Muscle layer of duodenum (tissue), 2 donors: ENCODE data around the gene PRKAG1.

Source experiments
- H3K27ac ChIP-seq: one replicate; pipeline ENCODE4 v1.7.0; 2013; ENCODE audit warnings: mild to moderate bottlenecking, low read length
- H3K27me3 ChIP-seq: one replicate; pipeline ENCODE4 v1.7.0; 2013; ENCODE audit warnings: low read depth, mild to moderate bottlenecking, control low read depth, low read length
- H3K36me3 ChIP-seq, 2 donors: one replicate each; pipeline ENCODE4 v1.7.0; 2013; ENCODE audit warnings: low read length in 2 of 2, control low read depth in 1 of 2, mild to moderate bottlenecking in 1 of 2; ENCODE audit not compliant: insufficient read depth in 2 of 2, control insufficient read depth in 1 of 2
- H3K4me1 ChIP-seq, 2 donors: one replicate each; pipeline ENCODE4 v1.7.0; 2013; ENCODE audit warnings: low read length in 2 of 2, mild to moderate bottlenecking in 2 of 2, control low read depth in 1 of 2, moderate library complexity in 1 of 2; ENCODE audit not compliant: insufficient read depth in 2 of 2, control insufficient read depth in 1 of 2
- H3K4me3 ChIP-seq, 2 donors: one replicate each; pipeline ENCODE4 v1.7.0; 2013; ENCODE audit warnings: low read length in 2 of 2, low read depth in 1 of 2, mild to moderate bottlenecking in 1 of 2
- H3K9me3 ChIP-seq, 2 donors: one replicate each; pipeline ENCODE4 v1.7.0; 2013; ENCODE audit warnings: low read length in 2 of 2, control low read depth in 1 of 2, mild to moderate bottlenecking in 1 of 2; ENCODE audit not compliant: control insufficient read depth in 1 of 2
- donor health status: healthy.

Gene PRKAG1

DNA sequence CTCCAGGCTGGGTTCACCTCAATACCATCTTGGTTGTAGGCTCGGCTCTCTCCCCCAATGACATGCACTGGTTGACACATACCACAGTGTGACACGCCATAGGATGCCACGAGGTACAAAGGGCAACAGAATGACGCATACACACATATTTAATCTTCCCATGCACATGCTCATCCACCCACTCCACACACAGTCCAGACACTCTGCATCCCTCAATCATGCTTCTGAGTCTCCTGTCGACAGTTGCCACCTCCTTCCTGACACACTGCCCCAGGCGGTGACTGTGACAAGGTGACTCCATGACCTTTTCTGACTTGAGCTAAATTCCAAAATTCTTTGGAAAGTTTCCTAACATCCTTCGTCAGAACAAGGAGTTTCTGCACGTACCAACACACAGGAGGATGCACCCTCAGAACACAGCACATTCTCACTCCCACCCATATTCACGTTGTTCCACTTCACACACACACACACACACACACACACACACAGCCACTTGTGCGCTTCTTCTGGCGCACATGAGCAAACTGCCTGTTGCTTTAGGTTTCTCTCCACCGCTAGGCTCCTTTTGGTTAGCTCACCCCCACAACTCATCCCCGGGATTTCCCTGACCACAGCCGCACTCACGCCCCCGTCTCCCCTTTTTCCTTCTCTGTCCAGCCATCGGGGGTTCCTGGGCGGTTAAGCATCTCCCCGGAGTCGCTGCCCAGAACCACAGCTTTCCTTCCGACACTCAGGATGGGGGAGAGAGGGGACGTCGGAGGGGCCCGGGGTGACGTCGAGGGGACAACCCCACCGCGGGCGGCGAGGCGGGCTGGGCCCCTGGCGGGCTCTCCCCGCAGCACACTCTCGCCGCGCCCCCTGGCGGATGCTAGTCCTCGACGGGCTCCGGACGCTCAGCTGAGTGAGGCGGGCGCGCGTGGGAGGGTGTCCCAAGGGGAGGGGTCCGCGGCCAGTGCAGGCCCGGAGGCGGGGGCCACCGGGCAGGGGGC lies 41.0 kb downstream of the PRKAG1 start:
- peaks cover 71% of the 10 kb centered on the region for H3K27me3 ChIP-seq
- no peaks in the 10 kb centered on the region for H3K9me3 ChIP-seq
- H3K36me3 ChIP-seq, result no peaks in the 10 kb centered on the region
- H3K4me3 ChIP-seq, result peak overlapping the region in 1 of 2 donors; percentile 59
- H3K4me1 ChIP-seq, result peaks cover 8 to 41% of the 10 kb centered on the region in 2 donors
- no peak overlapping the region for H3K27ac ChIP-seq

DNA sequence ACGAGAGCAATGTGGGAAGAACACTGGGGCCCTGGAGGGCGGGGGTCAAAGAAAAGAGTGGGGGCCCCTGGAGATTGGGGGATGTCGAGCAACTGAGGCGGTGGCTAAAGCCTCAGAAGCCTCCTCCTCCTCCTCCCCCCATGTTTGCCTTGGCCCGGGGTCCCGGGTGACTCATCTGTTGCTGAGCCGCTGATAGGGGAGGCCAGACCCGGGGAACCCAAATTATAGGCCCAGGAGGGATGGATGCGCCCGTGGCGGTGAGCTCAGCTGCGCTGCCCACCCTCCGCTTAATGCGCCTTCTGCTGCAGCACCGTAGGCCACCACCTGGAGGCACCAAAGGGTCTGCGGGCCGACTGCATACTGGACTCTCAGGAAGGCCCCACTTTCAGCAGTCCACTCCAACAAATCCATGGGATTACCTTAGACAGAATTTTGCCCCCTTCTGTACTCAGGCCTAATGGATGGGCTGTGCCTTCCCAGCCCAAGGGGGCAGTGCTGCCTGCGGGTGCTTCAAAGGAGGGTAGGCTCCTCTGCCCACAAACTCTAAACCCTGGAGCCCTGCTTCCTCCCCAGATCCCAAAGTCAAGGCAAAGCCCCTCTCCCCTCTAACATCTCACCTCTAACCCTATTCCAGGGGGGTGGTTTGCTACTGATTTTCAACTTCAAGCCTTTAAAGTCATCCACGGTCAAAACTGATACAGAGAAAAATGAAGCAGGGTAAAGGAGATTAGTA lies 44.5 kb downstream of the PRKAG1 start:
- H3K27me3 ChIP-seq, result peaks cover 73% of the 10 kb centered on the region
- no peak overlapping the region for H3K27ac ChIP-seq
- no peaks in the 10 kb centered on the region for H3K9me3 ChIP-seq
- no peaks in the 10 kb centered on the region for H3K36me3 ChIP-seq
- no peak overlapping the region for H3K4me3 ChIP-seq
- H3K4me1 ChIP-seq, result peaks cover 8 to 36% of the 10 kb centered on the region in 2 donors

- Histone ChIP-seq H3K4me1 (peaks cover 5 to 30% of the 10 kb centered on the region in 2 donors), H3K36me3 (no peaks in the 10 kb centered on the region), H3K4me3 (no peak overlapping the region), H3K9me3 (no peaks in the 10 kb centered on the region), H3K27me3 (peaks cover 69% of the 10 kb centered on the region), H3K27ac (no peak overlapping the region)
Measured at GRCh38 chr12:48973531-48973930, 45.0 kb downstream of the PRKAG1 start.

- peaks cover 5 to 25% of the 10 kb centered on the region in 2 donors for H3K4me1 ChIP-seq
- no peaks in the 10 kb centered on the region for H3K9me3 ChIP-seq
- no peak overlapping the region for H3K27ac ChIP-seq
- no peak overlapping the region for H3K4me3 ChIP-seq
- H3K27me3 ChIP-seq, result peaks cover 67% of the 10 kb centered on the region
- H3K36me3 ChIP-seq, result no peaks in the 10 kb centered on the region
Measured at GRCh38 chr12:48972952-48973483, 45.6 kb downstream of the PRKAG1 start.

DNA sequence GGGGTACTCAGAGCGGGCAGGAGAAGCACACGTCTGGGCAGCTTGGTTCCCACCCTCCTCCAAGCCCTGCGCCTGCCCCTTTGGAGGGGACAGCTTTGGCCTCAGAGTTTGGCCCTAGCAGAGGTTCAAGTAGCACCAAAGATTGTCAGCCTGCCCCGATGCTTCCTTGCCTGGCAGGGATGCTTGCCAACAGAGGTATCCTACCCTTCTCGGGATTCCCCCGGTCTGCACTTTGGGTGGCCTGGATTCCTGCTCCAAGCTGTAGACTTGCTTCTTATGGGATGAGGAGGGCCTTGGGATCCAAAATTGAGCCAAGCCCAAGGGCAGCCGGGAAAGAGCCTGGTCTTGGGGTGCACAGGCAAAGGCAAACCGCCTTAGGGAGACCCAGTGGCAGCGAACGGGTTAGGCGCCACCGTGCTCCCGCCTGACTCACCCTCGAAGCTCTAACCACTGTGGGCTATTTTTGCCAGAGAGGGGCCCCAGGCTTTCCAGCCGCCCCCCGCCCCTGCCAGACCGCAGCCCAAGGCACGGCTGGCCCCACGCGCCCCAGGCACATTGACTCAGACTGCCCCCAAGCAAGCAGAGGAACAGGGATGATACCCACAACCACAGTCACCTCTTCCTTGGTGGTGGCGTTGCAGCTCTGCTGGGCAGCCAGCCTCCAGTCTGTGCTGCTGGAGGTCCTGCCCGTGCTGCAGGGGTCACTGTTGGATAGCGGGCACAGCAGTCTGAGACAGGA lies 46.2 kb downstream of the PRKAG1 start:
- H3K27me3 ChIP-seq, result peaks cover 61% of the 10 kb centered on the region
- no peak overlapping the region for H3K4me3 ChIP-seq
- H3K4me1 ChIP-seq, result peaks cover 5 to 21% of the 10 kb centered on the region in 2 donors
- H3K36me3 ChIP-seq, result no peaks in the 10 kb centered on the region
- no peak overlapping the region for H3K27ac ChIP-seq
- no peaks in the 10 kb centered on the region for H3K9me3 ChIP-seq

DNA sequence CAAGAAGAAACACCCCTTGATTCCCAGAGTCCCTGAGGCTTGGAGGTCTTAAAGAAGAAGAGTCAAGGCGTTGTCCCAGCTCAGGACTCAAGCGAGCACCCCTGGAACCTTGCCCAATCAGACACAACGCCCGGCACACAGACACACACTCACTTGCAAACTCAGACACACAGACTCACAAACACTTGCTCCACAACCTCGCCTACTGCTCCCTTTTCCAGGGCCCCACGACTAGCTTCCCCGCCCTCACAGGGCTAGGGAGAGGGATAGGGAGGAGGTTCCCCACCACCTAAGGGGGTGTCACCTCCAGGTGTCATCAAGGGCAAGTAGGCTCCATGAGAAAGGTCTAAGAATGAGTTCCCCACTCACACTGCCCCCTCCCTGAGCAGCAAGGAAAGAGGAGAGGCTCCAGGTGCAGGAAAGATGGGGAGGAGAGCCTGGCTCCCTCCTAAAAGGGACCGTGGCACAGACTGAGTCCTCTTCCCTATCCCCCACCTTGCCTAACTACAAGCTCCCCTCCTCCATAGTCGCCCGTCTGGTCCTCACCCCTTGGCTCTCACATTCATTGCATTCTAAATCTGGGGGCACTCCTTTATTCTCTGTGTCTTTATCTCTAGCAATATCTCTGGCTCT lies 47.8 kb downstream of the PRKAG1 start:
- no peak overlapping the region for H3K27ac ChIP-seq
- no peaks in the 10 kb centered on the region for H3K36me3 ChIP-seq
- H3K27me3 ChIP-seq, result peaks cover 54% of the 10 kb centered on the region
- peak overlapping the region; percentile 30 to 48 for H3K4me3 ChIP-seq
- H3K4me1 ChIP-seq, result peaks cover 5 to 21% of the 10 kb centered on the region in 2 donors
- no peaks in the 10 kb centered on the region for H3K9me3 ChIP-seq

GRCh38 chr12:48969833-48970701 lies 48.5 kb downstream of the PRKAG1 start:
- H3K4me3 ChIP-seq, result peak overlapping the region; percentile 26 to 40
- peaks cover 54% of the 10 kb centered on the region for H3K27me3 ChIP-seq
- peaks cover 5 to 21% of the 10 kb centered on the region in 2 donors for H3K4me1 ChIP-seq

DNA sequence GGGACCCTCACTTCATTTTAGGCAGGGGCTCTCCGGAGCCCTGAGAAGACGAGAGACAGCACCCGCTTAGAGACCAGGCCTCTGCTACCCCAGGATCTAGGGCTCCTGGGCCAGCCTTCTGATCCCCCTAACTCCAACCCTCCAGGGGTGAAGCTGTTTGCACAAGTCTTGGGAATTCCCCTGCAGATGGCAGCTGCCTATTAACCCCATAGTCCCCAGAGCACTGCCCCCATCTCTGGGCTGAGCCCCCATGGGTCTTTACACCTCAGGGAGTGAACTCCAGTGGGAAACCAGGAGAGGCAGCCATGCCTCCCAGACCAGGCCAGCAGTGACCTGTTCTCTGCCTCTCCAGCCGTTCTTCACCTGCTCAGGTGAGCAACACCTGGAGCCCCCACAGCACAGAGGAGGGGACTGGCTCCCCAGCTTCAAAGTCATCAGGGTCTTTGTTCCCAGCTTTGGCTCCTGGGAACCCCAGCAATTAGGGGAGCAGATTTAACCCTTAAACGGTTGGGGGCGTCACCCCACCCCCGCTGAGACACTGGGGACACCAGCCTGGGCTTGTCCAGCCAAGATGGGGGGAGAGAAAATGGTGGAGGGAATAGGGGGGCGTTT lies 49.3 kb downstream of the PRKAG1 start:
- no peak overlapping the region for H3K4me3 ChIP-seq
- H3K27me3 ChIP-seq, result peaks cover 53% of the 10 kb centered on the region
- no peaks in the 10 kb centered on the region for H3K36me3 ChIP-seq
- peaks cover 5 to 21% of the 10 kb centered on the region in 2 donors for H3K4me1 ChIP-seq
- no peak overlapping the region for H3K27ac ChIP-seq
- no peaks in the 10 kb centered on the region for H3K9me3 ChIP-seq

More at GRCh38 chr12:48969833-48970701, 48.5 kb downstream of the PRKAG1 start:
- Histone ChIP-seq H3K27ac (no peak overlapping the region), H3K36me3 (no peaks in the 10 kb centered on the region), H3K9me3 (no peaks in the 10 kb centered on the region)

GRCh38 chr12:48968467-48968866 lies 50.1 kb downstream of the PRKAG1 start:
- Histone ChIP-seq H3K36me3 (no peaks in the 10 kb centered on the region), H3K27ac (no peak overlapping the region), H3K9me3 (no peaks in the 10 kb centered on the region), H3K4me3 (no peak overlapping the region), H3K27me3 (peaks cover 45% of the 10 kb centered on the region), H3K4me1 (peaks cover 5 to 21% of the 10 kb centered on the region in 2 donors)
